ENCODE data around the gene SCO1. TPM values are rescaled to one million over a fixed set of nuclear protein-coding genes. Genes with fewer than 3 reads are reported as not detected.

Gene SCO1
- total RNA-seq, 1 donor from 2014 or later: 42.0 TPM

DNA sequence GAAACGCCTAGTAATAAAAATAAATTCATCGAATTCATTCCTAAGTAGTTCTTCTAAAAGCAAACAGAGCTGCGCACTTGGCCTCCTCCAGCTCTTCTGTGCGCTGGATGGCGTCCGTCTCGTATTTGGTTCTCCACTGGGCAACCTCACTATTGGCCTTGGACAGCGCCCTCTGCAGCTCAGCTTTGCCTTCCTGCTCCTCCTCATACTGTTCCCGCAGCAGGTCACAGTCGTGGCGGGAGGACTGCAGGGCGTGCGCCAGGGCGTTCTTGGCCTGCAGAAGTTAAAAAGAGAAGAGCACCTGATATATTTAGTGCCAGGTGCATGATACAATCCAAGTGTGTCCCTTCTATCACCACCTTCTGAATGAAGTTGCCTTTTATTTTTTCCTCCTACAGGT is 62.0 kb downstream of the SCO1 start:
- Mint-ChIP-seq H3K27me3 (ENCODE audit: insufficient read depth) (no peaks in the 10 kb centered on the region), H3K4me1 (ENCODE audit: low read depth) (peaks cover 9% of the 10 kb centered on the region), H3K27ac (no peak overlapping the region), H3K36me3 (ENCODE audit: low read depth) (peaks cover 23% of the 10 kb centered on the region), H3K9me3 (no peaks in the 10 kb centered on the region), H3K4me3 (no peak overlapping the region)
- intact Hi-C loops (cut with micrococcal nuclease): no loop called here
- DNase-seq (ENCODE audit: low spot score): no peak

DNA sequence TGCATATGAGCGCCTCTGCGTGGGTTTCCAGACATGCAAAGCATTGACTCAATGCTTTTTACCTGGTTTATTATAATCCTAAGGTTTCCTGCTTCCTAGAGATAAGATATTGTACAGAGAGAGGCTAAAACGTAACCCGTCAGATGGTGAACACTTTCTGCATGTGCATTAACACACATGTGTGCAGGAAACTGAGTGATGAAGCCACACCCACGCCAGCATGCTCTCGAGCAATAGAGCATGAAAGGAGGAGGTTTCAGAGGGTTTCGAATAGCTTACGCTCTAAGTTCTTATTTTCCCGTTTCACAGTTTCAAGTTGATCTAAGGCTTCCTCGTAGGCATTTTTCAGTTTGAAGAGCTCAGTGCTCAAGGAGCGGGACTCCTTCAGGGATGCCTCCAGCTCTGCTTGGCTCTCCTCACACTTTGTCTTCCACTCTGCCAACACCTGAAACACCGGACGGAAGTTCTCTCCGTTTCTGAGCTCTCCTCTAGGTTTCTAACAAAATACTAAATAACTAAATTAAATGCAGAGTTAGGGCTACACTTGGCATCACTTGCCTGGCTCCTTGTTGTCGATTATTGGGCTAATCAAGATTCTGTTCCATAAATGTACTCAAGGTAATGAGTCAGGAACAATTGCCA is 63.5 kb downstream of the SCO1 start:
- Mint-ChIP-seq H3K4me1 (ENCODE audit: low read depth) (peaks cover 9% of the 10 kb centered on the region), H3K27ac (no peak overlapping the region), H3K27me3 (ENCODE audit: insufficient read depth) (no peaks in the 10 kb centered on the region), H3K4me3 (no peak overlapping the region), H3K9me3 (no peaks in the 10 kb centered on the region), H3K36me3 (ENCODE audit: low read depth) (peaks cover 20% of the 10 kb centered on the region)
- no peak for DNase-seq (ENCODE audit: low spot score)
- intact Hi-C loops (cut with micrococcal nuclease): loop anchor here (5.0 kb wide), 1 partner anchor 213 kb away; no protein-coding TSS in a partner anchor

DNA sequence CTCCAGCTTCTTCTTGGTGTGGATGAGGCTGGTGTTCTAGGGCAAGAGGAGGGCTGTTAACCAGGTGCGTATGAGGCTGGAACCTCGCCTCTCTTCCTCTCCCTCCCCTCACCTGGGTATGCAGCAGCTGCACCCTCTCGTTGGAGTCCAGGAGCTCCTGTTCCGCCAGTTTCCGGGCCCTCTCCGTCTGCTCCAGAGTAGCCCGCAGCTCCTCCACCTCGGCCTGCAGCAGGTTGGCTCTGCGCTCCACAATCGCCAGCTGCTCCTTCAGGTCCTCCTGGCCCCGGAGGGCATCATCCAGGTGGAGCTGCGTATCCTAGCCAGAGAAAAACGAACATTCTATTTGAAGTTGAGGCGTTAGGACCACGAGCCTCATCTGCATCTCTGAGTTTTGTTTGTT is 65.6 kb downstream of the SCO1 start:
- intact Hi-C loops (cut with micrococcal nuclease): loop anchor here (5.0 kb wide), 1 partner anchor 216 kb away; no protein-coding TSS in a partner anchor
- Mint-ChIP-seq H3K4me1 (ENCODE audit: low read depth) (peaks cover 9% of the 10 kb centered on the region), H3K27ac (no peak overlapping the region), H3K9me3 (no peaks in the 10 kb centered on the region), H3K27me3 (ENCODE audit: insufficient read depth) (no peaks in the 10 kb centered on the region), H3K4me3 (no peak overlapping the region), H3K36me3 (ENCODE audit: low read depth) (peaks cover 17% of the 10 kb centered on the region)
- DNase-seq (ENCODE audit: low spot score): no peak

DNA sequence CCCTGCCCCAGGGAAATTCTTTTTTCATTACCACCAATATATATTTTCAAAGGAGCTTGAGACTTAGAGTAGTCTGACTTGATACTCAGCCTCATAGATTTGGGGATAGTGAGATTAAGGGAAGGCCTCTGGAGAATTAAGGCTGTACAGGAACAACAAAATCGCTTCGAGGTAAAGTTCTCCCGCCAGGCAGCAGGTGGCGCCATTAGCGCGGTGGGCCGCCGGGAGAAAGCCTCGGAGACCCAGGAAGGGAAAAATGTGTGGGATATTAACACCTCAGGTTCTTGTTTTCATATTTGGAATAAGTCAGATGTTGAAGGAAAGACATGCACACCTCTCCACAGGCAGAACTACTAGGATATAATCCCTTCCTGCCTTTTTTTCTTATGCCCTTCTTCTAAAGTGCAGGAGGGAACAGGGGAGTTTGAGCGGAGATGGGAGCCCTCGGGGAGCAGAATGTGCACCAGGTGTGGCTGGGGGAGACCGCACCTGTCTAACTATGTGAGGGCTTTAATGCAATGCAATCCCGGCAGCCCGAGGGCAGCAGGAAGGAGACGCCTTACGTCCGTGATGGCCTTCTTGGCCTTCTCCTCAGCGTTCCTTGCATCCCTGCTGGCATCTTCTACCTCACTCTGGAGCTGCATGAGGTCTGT is 66.2 kb downstream of the SCO1 start:
- no peak overlapping the region for H3K4me3 Mint-ChIP-seq
- intact Hi-C loops (cut with micrococcal nuclease): loop anchor here (5.0 kb wide), 1 partner anchor 216 kb away; no protein-coding TSS in a partner anchor
- DNase-seq (ENCODE audit: low spot score): no peak

DNA sequence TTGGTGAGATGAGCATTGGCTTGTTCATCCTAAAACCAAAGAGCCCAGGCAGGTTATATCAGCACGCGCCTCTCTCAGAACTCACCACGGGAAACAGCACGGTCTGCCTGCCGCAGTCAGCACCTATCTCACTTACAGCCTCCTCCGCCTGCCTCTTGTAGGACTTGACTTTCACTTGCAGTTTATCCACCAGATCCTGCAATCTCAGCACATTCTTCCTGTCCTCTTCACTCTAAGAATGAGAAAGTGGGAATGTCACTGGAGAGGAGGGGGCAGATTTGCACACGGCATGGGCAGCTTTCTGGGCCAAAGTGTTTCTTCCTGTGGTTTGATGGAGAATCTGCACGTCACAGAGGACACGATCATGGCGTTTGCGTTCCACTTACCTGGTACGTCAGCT is 67.6 kb downstream of the SCO1 start:
- no peak overlapping the region for H3K4me3 Mint-ChIP-seq
- no peak for DNase-seq (ENCODE audit: low spot score)
- H3K36me3 Mint-ChIP-seq (ENCODE audit: low read depth): peaks cover 14% of the 10 kb centered on the region
- no peaks in the 10 kb centered on the region for H3K27me3 Mint-ChIP-seq (ENCODE audit: insufficient read depth)
- no peaks in the 10 kb centered on the region for H3K9me3 Mint-ChIP-seq
- intact Hi-C loops (cut with micrococcal nuclease): loop anchor here (5.0 kb wide), 1 partner anchor 218 kb away; no protein-coding TSS in a partner anchor
- H3K4me1 Mint-ChIP-seq (ENCODE audit: low read depth): peaks cover 4% of the 10 kb centered on the region
- no peak overlapping the region for H3K27ac Mint-ChIP-seq

More for the DNA sequence above, 66.2 kb downstream of the SCO1 start:
- H3K27ac Mint-ChIP-seq: no peak overlapping the region
- H3K9me3 Mint-ChIP-seq: no peaks in the 10 kb centered on the region
- peaks cover 9% of the 10 kb centered on the region for H3K4me1 Mint-ChIP-seq (ENCODE audit: low read depth)
- H3K36me3 Mint-ChIP-seq (ENCODE audit: low read depth): peaks cover 17% of the 10 kb centered on the region
- H3K27me3 Mint-ChIP-seq (ENCODE audit: insufficient read depth): no peaks in the 10 kb centered on the region

DNA sequence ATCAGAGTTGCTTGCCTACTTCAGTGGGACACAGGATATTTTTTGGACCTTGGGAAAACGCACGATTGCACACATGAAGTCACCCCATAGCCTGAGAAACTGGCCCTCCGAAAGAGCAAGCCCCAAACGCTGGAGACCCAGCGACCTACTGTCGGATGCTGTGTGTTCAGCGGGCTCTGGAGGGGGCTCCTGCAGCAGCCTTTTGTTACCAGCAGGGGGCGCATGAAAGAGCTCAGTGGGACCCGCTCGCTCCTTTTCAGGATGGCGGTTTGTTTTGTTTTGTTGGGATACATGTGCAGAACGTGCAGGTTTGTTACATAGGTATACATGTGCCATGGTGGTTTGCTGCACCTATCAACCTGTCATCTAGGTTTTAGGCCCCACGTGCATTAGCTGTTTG is 68.6 kb downstream of the SCO1 start:
- DNase-seq (ENCODE audit: low spot score): no peak
- Mint-ChIP-seq H3K4me1 (ENCODE audit: low read depth) (no peaks in the 10 kb centered on the region), H3K36me3 (ENCODE audit: low read depth) (peaks cover 11% of the 10 kb centered on the region), H3K27ac (no peak overlapping the region), H3K4me3 (no peak overlapping the region), H3K27me3 (ENCODE audit: insufficient read depth) (no peaks in the 10 kb centered on the region), H3K9me3 (no peaks in the 10 kb centered on the region)
- intact Hi-C loops (cut with micrococcal nuclease): no loop called here

DNA sequence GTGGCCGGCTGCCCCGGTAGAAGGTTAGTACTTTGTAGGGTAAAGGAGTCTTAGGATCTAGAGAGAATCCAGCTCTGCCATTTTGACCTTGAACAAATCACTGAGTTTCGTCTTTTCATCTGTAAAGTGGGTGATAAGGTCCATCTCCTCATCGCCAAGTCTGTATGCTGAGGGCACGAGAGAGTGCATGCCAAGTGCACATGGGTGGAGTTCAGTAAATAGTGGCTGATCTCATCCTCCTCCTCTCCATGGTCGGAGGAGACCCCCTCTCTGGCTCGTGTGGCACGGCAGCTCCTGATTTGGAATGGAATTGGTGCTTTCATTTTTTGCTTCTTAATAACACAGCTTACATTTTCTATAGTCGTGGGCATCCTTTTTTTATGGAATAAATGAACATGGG is 70.9 kb downstream of the SCO1 start:
- H3K27ac Mint-ChIP-seq: no peak overlapping the region
- peaks cover 8% of the 10 kb centered on the region for H3K36me3 Mint-ChIP-seq (ENCODE audit: low read depth)
- no peaks in the 10 kb centered on the region for H3K4me1 Mint-ChIP-seq (ENCODE audit: low read depth)
- no peaks in the 10 kb centered on the region for H3K9me3 Mint-ChIP-seq
- DNase-seq (ENCODE audit: low spot score): no peak
- intact Hi-C loops (cut with micrococcal nuclease): no loop called here
- peaks cover 1% of the 10 kb centered on the region for H3K27me3 Mint-ChIP-seq (ENCODE audit: insufficient read depth)
- no peak overlapping the region for H3K4me3 Mint-ChIP-seq

DNA sequence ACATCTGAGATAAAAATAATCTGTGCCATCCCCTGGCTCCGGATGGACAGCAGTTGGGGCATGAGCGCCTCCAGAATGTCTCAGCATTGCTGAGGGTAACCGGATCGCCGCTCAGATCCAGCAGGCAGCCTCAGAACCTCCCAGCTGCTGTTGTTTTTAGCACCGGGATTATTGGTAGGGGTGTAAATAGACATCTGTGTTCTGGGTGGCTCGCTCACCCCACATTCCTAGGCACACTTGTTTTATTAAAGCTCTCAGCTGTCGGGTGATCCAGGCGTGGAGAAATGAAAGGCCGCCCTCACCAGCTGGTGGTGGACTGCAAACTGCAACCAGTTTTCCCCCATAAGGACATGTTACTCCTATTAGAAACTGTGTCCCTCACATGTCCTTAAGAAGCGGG is 72.4 kb downstream of the SCO1 start:
- Mint-ChIP-seq H3K9me3 (no peaks in the 10 kb centered on the region), H3K4me3 (no peak overlapping the region), H3K4me1 (ENCODE audit: low read depth) (no peaks in the 10 kb centered on the region), H3K27ac (no peak overlapping the region), H3K36me3 (ENCODE audit: low read depth) (peaks cover 5% of the 10 kb centered on the region), H3K27me3 (ENCODE audit: insufficient read depth) (peaks cover 1% of the 10 kb centered on the region)
- intact Hi-C loops (cut with micrococcal nuclease): no loop called here
- no peak for DNase-seq (ENCODE audit: low spot score)

DNA sequence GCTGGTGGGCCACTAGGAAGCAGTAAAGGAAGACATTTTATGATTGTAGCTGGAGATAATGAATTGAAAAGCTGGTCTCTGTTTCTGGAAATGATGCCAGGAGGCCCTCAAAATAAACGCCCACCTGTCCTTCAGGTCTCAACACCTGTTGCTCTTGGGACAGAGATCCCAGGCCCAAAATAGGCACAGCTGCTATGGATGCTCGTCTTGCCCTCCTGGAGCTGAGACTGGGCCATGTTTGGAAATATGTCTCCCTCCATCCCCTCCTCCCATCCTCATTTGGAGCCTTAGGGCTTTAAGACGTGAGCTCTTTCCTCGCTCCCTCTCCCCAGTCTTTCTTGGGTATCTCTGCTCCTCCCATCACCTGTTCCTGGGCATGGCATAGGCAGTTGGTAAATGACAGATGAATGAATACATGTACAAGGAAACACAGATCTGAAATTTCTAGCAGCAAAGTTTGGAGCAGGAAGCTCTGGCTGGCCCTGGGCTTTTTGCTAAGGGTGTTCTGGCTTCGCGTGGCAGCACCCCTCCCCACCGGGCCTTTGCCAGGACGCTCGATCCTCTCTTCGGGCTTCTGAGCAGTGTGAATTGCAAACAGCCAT is 73.5 kb downstream of the SCO1 start:
- intact Hi-C loops (cut with micrococcal nuclease): no loop called here
- Mint-ChIP-seq H3K4me3 (no peak overlapping the region), H3K27me3 (ENCODE audit: insufficient read depth) (peaks cover 1% of the 10 kb centered on the region)

DNA sequence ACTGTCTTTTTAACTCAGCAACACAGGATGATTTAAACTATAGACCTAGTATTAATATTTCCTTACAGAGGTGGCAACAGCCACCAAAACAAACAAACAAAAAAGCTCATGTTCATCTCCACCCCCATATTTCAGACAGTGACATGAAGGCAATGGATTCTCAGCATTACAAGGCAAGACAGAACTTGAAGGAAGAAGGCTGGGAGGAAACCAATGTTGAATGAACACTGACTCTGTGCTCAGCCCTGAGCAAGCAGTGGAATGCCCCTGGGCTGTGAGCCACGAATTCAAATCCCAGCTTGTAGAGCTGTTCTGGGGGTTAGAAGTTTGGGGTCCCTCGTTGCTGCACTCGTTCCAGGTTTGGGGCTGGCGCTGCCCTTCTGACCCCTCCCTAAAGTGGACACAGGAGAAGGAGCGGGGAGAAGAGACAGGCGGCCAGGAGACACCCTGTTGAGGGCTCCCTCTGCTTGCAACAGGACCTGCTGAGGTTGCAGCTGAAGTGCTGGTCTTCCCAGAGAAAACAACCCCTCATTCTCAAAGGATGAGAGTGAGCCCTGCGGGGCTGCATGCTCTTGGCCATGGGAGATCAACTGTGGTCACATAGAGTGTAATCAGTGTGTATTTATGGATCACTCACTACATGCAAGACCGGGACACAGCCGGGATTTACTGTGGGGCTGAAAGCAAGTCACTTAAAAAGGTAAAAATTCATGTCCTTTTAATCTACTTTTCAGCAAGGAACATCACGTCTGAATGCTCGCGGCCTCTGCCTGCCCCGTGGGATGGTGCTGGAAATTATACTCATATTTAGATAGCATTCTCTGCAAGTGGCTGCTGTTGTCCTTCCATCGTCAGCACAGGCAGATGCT is 74.5 kb downstream of the SCO1 start:
- H3K4me3 Mint-ChIP-seq: no peak overlapping the region
- H3K9me3 Mint-ChIP-seq: no peaks in the 10 kb centered on the region
- peaks cover 1% of the 10 kb centered on the region for H3K27me3 Mint-ChIP-seq (ENCODE audit: insufficient read depth)
- intact Hi-C loops (cut with micrococcal nuclease): no loop called here
- no peak for DNase-seq (ENCODE audit: low spot score)
- no peaks in the 10 kb centered on the region for H3K36me3 Mint-ChIP-seq (ENCODE audit: low read depth)
- no peak overlapping the region for H3K27ac Mint-ChIP-seq
- H3K4me1 Mint-ChIP-seq (ENCODE audit: low read depth): no peaks in the 10 kb centered on the region

More for the DNA sequence above, 73.5 kb downstream of the SCO1 start:
- no peak for DNase-seq (ENCODE audit: low spot score)
- Mint-ChIP-seq H3K27ac (no peak overlapping the region), H3K36me3 (ENCODE audit: low read depth) (peaks cover 2% of the 10 kb centered on the region), H3K4me1 (ENCODE audit: low read depth) (no peaks in the 10 kb centered on the region), H3K9me3 (no peaks in the 10 kb centered on the region)

Measured in activated T-helper 1 cell treated with anti-CD3 and anti-CD28 coated beads, Interleukin-12 subunit alpha, Interleukin-12 subunit beta, Interleukin-2, Interleukin-4 antibody, amounts not matched to agents 30 ng/mL and 10 ng/mL and 1 ng/mL, durations not matched to agents 14 hours and 24 hours and 36 hours (primary cell).